Measurements from ENCODE around the gene CNIH3. TPM values are rescaled to one million over a fixed set of nuclear protein-coding genes. Genes with fewer than 3 reads are reported as not detected.

CNIH3 gene
- polyA plus RNA-seq, 4 donors: 10.0 to 12.8 (median 11.3) TPM

- DNase-seq (ENCODE audit: low read depth in 4 of 4, low spot score in 2 of 4): no peak
Observed at GRCh38 chr1:224639426-224639975, 23.4 kb downstream of the CNIH3 start.

- no peak for DNase-seq (ENCODE audit: low read depth in 4 of 4, low spot score in 2 of 4)
Observed at GRCh38 chr1:224640018-224640417, 23.9 kb downstream of the CNIH3 start.

- no peak for DNase-seq (ENCODE audit: low read depth in 4 of 4, low spot score in 2 of 4)
Observed at GRCh38 chr1:224640587-224640986, 24.5 kb downstream of the CNIH3 start.

GRCh38 chr1:224641030-224641429 is 24.9 kb downstream of the CNIH3 start:
- DNase-seq (ENCODE audit: low read depth in 4 of 4, low spot score in 2 of 4): no peak

- DNase-seq (ENCODE audit: low read depth in 4 of 4, low spot score in 2 of 4): no peak
Observed at GRCh38 chr1:224643653-224644052, 27.5 kb downstream of the CNIH3 start.

- no peak for DNase-seq (ENCODE audit: low read depth in 4 of 4, low spot score in 2 of 4)
Observed at GRCh38 chr1:224644553-224645154, 28.5 kb downstream of the CNIH3 start.

GRCh38 chr1:224647449-224647848 is 31.3 kb downstream of the CNIH3 start:
- no peak for DNase-seq (ENCODE audit: low read depth in 4 of 4, low spot score in 2 of 4)

GRCh38 chr1:224650290-224650689 is 34.2 kb downstream of the CNIH3 start:
- no peak for DNase-seq (ENCODE audit: low read depth in 4 of 4, low spot score in 2 of 4)

GRCh38 chr1:224651188-224651587 is 35.1 kb downstream of the CNIH3 start:
- DNase-seq (ENCODE audit: low read depth in 4 of 4, low spot score in 2 of 4): no peak

GRCh38 chr1:224656392-224656791 is 40.3 kb downstream of the CNIH3 start:
- no peak for DNase-seq (ENCODE audit: low read depth in 4 of 4, low spot score in 2 of 4)

- DNase-seq (ENCODE audit: low read depth in 4 of 4, low spot score in 2 of 4): no peak
Observed at GRCh38 chr1:224660074-224660473, 44.0 kb downstream of the CNIH3 start.

- no peak for DNase-seq (ENCODE audit: low read depth in 4 of 4, low spot score in 2 of 4)
Observed at GRCh38 chr1:224662870-224663269, 46.8 kb downstream of the CNIH3 start.

- DNase-seq (ENCODE audit: low read depth in 4 of 4, low spot score in 2 of 4): no peak
Observed at GRCh38 chr1:224665016-224665415, 48.9 kb downstream of the CNIH3 start.

GRCh38 chr1:224666078-224666477 is 50.0 kb downstream of the CNIH3 start:
- DNase-seq (ENCODE audit: low read depth in 4 of 4, low spot score in 2 of 4): no peak

- no peak for DNase-seq (ENCODE audit: low read depth in 4 of 4, low spot score in 2 of 4)
Observed at GRCh38 chr1:224666913-224667312, 50.8 kb downstream of the CNIH3 start.

- DNase-seq (ENCODE audit: low read depth in 4 of 4, low spot score in 2 of 4): no peak
Observed at GRCh38 chr1:224668984-224669383, 52.9 kb downstream of the CNIH3 start.

GRCh38 chr1:224669403-224669802 is 53.3 kb downstream of the CNIH3 start:
- no peak for DNase-seq (ENCODE audit: low read depth in 4 of 4, low spot score in 2 of 4)

- DNase-seq (ENCODE audit: low read depth in 4 of 4, low spot score in 2 of 4): no peak
Observed at GRCh38 chr1:224670506-224670905, 54.4 kb downstream of the CNIH3 start.

- DNase-seq (ENCODE audit: low read depth in 4 of 4, low spot score in 2 of 4): no peak
Observed at GRCh38 chr1:224671076-224671475, 55.0 kb downstream of the CNIH3 start.

- no peak for DNase-seq (ENCODE audit: low read depth in 4 of 4, low spot score in 2 of 4)
Observed at GRCh38 chr1:224673141-224673540, 57.0 kb downstream of the CNIH3 start.

- DNase-seq (ENCODE audit: low read depth in 4 of 4, low spot score in 2 of 4): no peak
Observed at GRCh38 chr1:224675590-224675989, 59.5 kb downstream of the CNIH3 start.

GRCh38 chr1:224676551-224676950 is 60.4 kb downstream of the CNIH3 start:
- no peak for DNase-seq (ENCODE audit: low read depth in 4 of 4, low spot score in 2 of 4)

- no peak for DNase-seq (ENCODE audit: low read depth in 4 of 4, low spot score in 2 of 4)
Observed at GRCh38 chr1:224678168-224678567, 62.1 kb downstream of the CNIH3 start.
